GM20431 (cell line): Measurements from ENCODE around the gene SEMA7A.
"Not testable (repeated sequence)": the region's sequence is repeated elsewhere in the genome, so short reads cannot be mapped to it uniquely, and the experiment has no call there.

Experiments used
- in situ Hi-C: fragments of 300-500 bp; cut with MseI, MboI; formaldehyde crosslinking; loops from one replicate; pipeline ENCODE4 v1.15.0; 2020; ENCODE audit warnings: low sequenced_read_pairs; ENCODE audit not compliant: unreplicated experiment

Gene SEMA7A

DNA sequence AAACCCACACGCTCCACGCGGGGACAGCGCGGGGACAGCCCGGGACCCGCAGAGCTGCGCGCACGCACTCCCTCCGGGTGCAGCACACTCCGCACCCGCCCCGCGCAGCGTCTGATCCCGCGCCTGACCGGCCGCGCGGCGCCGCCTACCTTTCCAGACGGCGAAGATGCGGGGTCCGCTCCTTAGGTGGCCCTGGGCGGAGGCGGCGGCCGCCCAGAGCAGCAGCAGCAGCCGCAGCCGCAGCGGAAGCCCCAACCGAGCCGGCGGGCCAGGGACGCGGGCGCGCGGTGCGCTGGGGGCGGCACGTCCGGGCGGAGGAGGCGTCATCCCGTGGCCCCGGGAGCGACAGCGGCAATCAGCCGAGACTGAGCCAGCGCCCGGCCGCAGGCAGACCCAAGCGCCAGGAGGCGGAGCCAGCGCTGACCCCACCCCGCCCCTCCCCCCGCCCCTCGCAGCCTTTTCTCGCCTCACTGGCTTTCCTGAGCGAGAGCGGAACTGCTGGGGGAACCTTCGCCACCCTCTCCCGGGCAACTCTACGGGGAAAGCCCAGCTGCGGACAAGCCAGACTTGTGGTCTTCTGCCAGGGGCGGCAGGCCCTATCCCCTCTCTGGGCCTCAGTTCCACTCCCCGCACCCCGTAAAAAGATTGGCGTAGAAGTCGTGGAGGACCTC lies at the start of gene SEMA7A:
Gene SEMA7A, minus strand, starts transcription at position 367 of the 671 bp plus-strand sequence. Its CDS starts 40 bp downstream, at position 327.
- in situ Hi-C loops: no loop called here

GRCh38 chr15:74482661-74483060 lies 48.9 kb upstream of the SEMA7A start:
- in situ Hi-C loops: no loop called here

GRCh38 chr15:74480364-74480763 lies 46.6 kb upstream of the SEMA7A start:
- in situ Hi-C loops: not testable (repeated sequence)

GRCh38 chr15:74471621-74472020 lies 37.9 kb upstream of the SEMA7A start:
- in situ Hi-C loops: not testable (repeated sequence)

- in situ Hi-C loops: no loop called here
Observed at GRCh38 chr15:74470631-74471395, 37.1 kb upstream of the SEMA7A start.

DNA sequence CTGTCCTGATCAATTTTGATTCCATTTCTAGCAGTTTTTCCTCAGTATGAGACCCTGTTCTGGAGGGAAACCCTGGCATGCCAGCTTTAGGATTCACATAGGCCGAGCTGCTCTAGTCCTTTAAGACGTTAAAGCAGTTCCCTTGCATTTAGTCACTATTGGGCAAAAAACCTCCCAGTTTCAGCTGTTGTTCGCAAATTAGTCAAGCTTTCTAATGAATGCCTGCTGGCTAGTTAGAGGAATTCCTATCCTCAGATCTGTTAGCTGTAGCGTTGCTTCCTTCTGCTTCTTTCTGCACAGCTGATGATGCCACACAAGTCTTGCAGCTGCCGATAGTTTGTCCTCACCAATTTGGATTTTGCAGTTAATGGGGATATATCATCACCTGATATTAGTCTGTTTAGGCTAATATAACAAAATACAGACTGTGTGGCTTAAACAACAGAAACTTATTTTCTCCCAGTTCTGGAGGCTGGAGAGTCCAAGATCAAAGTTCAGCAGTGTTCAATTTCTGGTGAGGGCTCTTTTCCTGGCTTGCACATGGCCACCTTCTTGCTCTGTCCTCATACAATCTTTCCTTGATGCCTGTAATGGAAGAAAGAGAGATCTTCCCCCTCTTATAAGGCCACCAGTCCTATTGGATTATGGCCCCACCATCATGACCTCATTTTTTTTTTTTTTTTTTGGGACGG lies 34.7 kb upstream of the SEMA7A start:
- in situ Hi-C loops: no loop called here

GRCh38 chr15:74466570-74466969 lies 32.8 kb upstream of the SEMA7A start:
- in situ Hi-C loops: no loop called here

DNA sequence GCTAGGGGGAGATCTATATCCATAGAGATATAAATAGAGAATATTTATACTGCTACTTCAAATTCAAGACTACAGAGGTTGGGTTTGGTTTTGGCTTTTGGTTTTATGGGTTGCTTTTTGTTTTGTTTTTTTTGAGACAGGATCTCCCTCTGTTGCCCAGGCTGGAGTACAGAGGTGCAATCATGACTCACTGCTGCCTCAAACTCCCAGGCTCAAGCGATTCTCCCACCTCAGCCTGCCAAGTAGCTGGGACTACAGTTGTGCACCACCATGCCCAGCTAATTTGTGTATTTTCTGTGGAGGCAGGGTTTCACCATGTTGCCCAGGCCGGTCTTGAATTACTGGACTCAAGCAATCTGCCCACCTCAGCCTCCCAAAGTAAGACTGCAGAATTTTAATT lies 31.1 kb upstream of the SEMA7A start:
- in situ Hi-C loops: no loop called here

GRCh38 chr15:74464216-74464615 lies 30.5 kb upstream of the SEMA7A start:
- in situ Hi-C loops: no loop called here

GRCh38 chr15:74463634-74464033 lies 29.9 kb upstream of the SEMA7A start:
- in situ Hi-C loops: no loop called here

DNA sequence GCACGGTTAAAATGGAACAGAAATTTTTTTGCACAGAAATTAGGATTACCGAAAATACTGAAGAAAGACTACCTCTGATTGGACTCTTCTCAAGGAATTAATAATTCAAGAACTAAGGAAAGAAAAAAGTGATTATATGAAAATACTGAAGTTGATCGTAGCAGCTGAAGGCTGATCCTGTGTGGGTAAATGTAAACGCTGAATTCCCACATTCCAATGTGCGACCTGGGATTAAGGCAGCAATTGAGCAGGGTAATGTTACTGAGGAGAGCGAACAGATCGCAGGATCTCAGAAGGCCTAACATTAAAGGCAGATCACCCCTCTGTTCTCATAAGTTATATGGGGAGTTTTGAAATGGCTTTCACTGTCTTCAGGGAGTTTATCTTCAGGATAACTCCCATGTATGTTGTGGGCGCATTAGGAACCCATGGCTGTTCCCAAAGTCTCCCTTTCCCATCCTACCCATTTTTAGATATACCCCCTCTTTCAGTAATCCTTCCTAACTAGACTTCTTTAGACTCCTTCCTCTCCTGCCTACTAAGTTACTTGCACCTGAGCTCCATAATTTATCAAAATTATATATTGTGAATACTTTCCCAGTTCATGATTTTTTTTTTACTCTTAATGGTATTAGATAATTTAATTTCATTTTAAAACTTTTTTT lies 28.2 kb upstream of the SEMA7A start:
- in situ Hi-C loops: no loop called here

- in situ Hi-C loops: no loop called here
Observed at GRCh38 chr15:74460871-74461846, 27.4 kb upstream of the SEMA7A start, which contains the start of gene UBL7. UBL7 (minus strand) TSS chr15:74461160; CDS start chr15:74458867, 2,293 bp downstream.

- in situ Hi-C loops: no loop called here
Observed at GRCh38 chr15:74460298-74460697, 26.5 kb upstream of the SEMA7A start.

DNA sequence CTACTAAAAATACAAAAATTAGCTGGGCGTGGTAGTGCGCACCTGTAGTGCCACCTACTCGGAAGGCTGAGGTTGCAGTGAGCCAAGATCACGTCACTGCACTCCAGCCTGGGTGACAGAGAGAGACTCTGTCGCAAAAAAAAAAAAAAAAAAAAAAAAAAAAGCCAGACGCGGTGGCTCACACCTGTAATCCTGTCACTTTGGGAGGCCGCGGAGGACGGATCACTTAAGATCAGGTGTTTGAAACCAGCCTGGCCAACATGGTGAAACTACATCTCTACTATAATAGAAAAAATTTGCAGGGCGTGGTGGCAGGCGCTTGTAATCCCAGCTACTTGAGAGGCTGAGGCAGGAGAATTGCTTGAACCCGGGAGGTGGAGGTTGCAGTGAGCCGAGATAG lies 26.0 kb upstream of the SEMA7A start:
- in situ Hi-C loops: not testable (repeated sequence)

DNA sequence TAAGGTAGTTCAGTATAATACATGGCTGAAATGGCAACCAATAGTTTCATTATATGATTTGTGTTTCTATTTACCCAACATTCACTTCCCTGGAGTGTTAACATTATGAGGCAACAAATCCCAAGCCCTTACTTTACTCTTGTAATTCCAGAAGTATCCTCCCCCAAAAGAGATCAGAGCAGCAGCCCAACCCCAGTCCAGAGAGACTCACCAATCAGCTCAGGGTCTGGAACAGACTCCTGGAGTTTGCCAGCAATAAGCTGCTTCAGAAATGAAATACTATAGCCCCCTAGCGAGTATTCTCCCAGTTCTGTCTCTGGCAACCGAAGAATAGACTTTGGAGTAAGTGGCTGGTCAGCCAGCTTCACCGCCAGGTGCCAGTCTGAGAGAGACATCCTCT lies 24.7 kb upstream of the SEMA7A start:
- in situ Hi-C loops: no loop called here

GRCh38 chr15:74457036-74457435 lies 23.3 kb upstream of the SEMA7A start:
- in situ Hi-C loops: not testable (repeated sequence)

GRCh38 chr15:74454764-74455500 lies 21.2 kb upstream of the SEMA7A start:
- in situ Hi-C loops: no loop called here

DNA sequence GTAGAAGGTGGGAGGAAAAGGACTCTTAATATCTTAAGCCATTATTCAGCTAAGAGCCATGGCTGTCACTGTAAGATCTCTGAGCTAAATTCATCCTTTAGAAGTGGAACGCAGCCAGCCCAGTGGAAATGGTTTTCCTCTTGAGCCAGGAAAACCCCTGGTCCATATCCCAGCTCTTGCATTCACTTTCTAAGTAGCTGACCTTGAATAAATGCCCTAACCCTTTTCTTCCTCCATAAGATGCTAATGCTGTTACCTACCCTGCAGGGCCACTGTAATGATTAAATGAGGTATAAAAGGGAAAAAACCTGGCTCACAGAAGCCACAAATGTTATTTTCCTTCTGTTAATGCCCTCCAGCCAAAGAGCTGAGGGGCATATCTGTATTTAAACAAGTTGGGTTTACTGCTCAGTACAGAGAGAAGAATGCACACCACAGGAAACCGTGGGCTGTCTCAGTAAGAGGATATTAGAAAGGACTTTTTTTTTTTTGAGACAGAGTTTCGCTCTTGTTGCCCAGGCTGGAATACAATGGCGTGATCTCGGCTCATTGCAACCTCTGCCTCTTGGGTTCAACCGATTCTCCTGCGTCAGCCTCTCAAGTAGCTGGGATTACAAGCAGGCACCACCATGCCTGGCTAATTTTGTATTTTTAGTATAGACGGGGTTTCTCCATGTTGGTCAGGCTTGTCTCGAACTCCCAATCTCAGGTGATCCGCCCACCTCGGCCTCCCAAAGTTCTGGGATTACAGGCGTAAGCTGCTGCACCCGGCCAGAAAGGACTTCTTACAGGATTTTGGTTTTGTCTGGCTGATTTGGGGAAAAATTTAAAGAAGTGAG lies 20.4 kb upstream of the SEMA7A start:
- in situ Hi-C loops: no loop called here
